Upper lobe of right lung (tissue), 1 donor: ENCODE data around the gene LRRK1. TPM values are rescaled to one million over a fixed set of nuclear protein-coding genes. Genes with fewer than 3 reads are reported as not detected.

Experiments used
- ATAC-seq: fragments of 200-7000 bp; cut with Tn5 transposase; one replicate; pipeline ENCODE4 v1.9.1; 2020; ENCODE audit warnings: mild to moderate bottlenecking, moderate library complexity
- DNase-seq: peaks from one replicate; pipeline ENCODE4 v3.0.0-alpha.2; 2020
- H3K27ac ChIP-seq: fragments of 200-600 bp; one replicate; pipeline ENCODE4 v1.8.0; 2022
- H3K27me3 ChIP-seq: fragments of 200-600 bp; one replicate; pipeline ENCODE4 v1.8.0; 2022; ENCODE audit warnings: mild to moderate bottlenecking
- H3K36me3 ChIP-seq: fragments of 200-600 bp; one replicate; pipeline ENCODE4 v1.8.0; 2022
- H3K4me1 ChIP-seq: fragments of 200-600 bp; one replicate; pipeline ENCODE4 v1.8.0; 2022
- H3K4me3 ChIP-seq: fragments of 200-600 bp; one replicate; pipeline ENCODE4 v1.8.0; 2022; ENCODE audit warnings: mild to moderate bottlenecking
- H3K9me3 ChIP-seq: fragments of 200-600 bp; one replicate; pipeline ENCODE4 v1.8.0; 2022
- CTCF ChIP-seq: fragments of 200-600 bp; IDR thresholded peaks from one replicate; pipeline ENCODE4 v1.8.0; 2022; ENCODE audit warnings: antibody characterized with exemption
- intact Hi-C: fragments of 100-400 bp; cut with DNase I; formaldehyde crosslinking; loops from one replicate; pipeline ENCODE4 v1.11.0; 2022
- total RNA-seq: library from RNA; stranded (reverse); fragmentation: NEBNext Ultra II Directional; extraction: Animal tissue kit (Norgen Biotek cat#: 25700); gene quantifications from one replicate; pipeline ENCODE4 v1.2.1, GENCODE V29; 2021
- donor health status: DM: no; HTN: yes; CAD: no; lungs with severe emphysema.

The LRRK1 gene
- total RNA-seq, 1 donor from 2014 or later, result 22.6 TPM

GRCh38 chr15:101108791-101109190, 189.6 kb downstream of the LRRK1 start:
- H3K9me3 ChIP-seq, result no peaks in the 10 kb centered on the region
- no peak for ATAC-seq
- H3K36me3 ChIP-seq, result no peaks in the 10 kb centered on the region
- no peak overlapping the region for H3K4me3 ChIP-seq
- no peaks in the 10 kb centered on the region for H3K27me3 ChIP-seq
- no peak overlapping the region for H3K27ac ChIP-seq
- no peaks in the 10 kb centered on the region for H3K4me1 ChIP-seq
- intact Hi-C loops, result no loop called here
- no peak for DNase-seq
- no peak for TF ChIP-seq CTCF

GRCh38 chr15:101110681-101111569, 191.8 kb downstream of the LRRK1 start:
- TF ChIP-seq CTCF, result no peak
- no peaks in the 10 kb centered on the region for H3K27me3 ChIP-seq
- no peak for DNase-seq
- ATAC-seq, result no peak
- H3K4me3 ChIP-seq, result no peak overlapping the region
- no peaks in the 10 kb centered on the region for H3K9me3 ChIP-seq
- H3K4me1 ChIP-seq, result peaks cover 6% of the 10 kb centered on the region
- H3K27ac ChIP-seq, result no peak overlapping the region
- no peaks in the 10 kb centered on the region for H3K36me3 ChIP-seq
- intact Hi-C loops, result no loop called here

- no peak overlapping the region for H3K4me3 ChIP-seq
- ATAC-seq, result no peak
- H3K4me1 ChIP-seq, result peaks cover 6% of the 10 kb centered on the region
- DNase-seq, result no peak
- TF ChIP-seq CTCF, result no peak
- H3K27ac ChIP-seq, result no peak overlapping the region
- no peaks in the 10 kb centered on the region for H3K9me3 ChIP-seq
- H3K36me3 ChIP-seq, result no peaks in the 10 kb centered on the region
- intact Hi-C loops, result no loop called here
- H3K27me3 ChIP-seq, result no peaks in the 10 kb centered on the region
Measured at GRCh38 chr15:101111570-101112262, 192.6 kb downstream of the LRRK1 start.

GRCh38 chr15:101112336-101113113, 193.4 kb downstream of the LRRK1 start:
- ATAC-seq (no peak), DNase-seq (no peak)
- Histone ChIP-seq H3K4me1 (peaks cover 6% of the 10 kb centered on the region), H3K36me3 (no peaks in the 10 kb centered on the region), H3K27me3 (no peaks in the 10 kb centered on the region), H3K4me3 (no peak overlapping the region), H3K9me3 (no peaks in the 10 kb centered on the region), H3K27ac (no peak overlapping the region)
- intact Hi-C loops, result no loop called here
- TF ChIP-seq CTCF, result no peak

- no peaks in the 10 kb centered on the region for H3K9me3 ChIP-seq
- no peak overlapping the region for H3K27ac ChIP-seq
- ATAC-seq, result no peak
- H3K4me3 ChIP-seq, result no peak overlapping the region
- H3K4me1 ChIP-seq, result peaks cover 6% of the 10 kb centered on the region
- intact Hi-C loops, result no loop called here
- no peaks in the 10 kb centered on the region for H3K27me3 ChIP-seq
- DNase-seq, result no peak
- TF ChIP-seq CTCF, result no peak
- no peaks in the 10 kb centered on the region for H3K36me3 ChIP-seq
Measured at GRCh38 chr15:101113114-101114005, 194.2 kb downstream of the LRRK1 start.
